HG03280 (cell line): Measurements from ENCODE around the gene ID2.

ENCODE experiments used
- ATAC-seq: cut with Tn5 transposase; IDR thresholded peaks from one replicate; pipeline ENCODE4 v1.9.1; 2021; ENCODE audit warnings: mild to moderate bottlenecking, moderate library complexity; ENCODE audit not compliant: unreplicated experiment

Gene ID2

DNA sequence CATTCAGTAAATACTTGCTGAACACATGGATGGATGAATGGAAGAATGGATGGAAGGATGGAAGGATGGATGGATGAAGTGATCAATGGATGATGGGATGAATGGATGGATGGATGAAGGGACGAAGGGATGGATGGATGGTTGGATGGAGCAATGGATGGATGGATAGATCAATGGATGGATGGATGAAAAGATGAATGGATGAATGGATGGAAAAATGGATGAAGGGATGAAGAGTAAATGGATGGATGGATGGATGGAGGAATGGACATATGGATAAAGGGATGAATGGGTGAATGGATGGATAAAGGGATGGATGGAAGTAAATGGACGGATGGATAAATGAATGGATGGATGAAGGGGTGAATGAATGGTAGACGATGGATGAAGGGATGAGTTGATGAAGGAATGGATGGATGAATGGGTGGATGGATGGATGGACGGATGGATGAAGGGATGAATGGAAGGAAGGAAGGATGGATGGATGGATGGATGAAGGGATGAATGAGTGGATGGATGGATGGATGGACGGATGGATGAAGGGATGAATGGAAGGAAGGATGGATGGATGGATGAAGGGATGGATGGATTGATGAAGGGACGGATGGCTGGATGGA is 13.9 kb upstream of the ID2 start:
- no peak for ATAC-seq

DNA sequence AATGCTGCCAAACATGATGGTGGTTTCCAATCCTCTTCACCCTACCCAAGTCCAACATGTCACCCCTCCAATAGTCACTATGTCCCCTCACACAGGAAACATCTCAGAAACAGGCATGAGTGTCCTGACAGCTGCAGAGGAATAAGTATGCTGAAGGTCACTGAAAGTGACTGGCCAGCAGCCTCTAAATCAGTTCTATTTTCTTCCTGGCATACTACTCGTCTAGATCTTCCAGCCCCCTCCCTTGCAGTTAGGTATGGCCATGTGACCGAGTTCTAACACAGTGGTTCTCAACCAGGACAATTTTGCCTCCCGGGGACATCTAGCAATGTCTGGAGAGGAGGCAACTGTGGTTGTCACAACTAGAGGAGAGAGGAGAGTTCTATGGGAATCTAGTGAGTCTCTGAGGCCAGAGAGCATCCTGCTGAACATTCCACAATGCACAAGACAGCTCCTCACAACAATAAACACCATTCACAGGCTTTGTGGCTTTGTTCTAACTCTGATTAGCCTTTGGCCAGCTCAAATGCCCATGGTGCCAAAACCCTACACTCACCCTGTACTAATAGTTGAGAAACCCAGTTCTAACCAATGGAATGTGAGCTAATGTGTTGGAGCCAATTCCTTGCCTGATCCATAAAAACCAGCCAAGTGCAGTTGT is 12.6 kb upstream of the ID2 start:
- ATAC-seq = no peak

DNA sequence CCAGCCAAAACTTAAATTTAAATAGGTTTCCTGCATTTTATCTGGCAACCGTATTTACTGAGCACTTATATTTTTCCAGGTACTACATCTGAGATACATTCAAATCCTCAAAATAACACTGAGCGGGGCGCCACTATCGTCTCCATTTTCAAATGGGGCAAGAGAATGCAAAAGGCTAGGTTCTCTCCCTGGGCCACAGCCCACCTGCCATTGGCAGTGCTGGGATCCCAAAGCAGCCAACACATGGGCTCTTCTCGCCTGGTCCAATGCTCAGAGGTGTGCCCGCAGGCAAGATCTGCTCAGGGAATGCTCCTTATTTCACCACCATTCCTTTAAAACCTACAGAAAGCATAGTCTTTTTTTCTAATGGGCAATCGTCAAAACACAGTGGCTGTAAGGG is 11.3 kb upstream of the ID2 start:
- ATAC-seq = no peak

DNA sequence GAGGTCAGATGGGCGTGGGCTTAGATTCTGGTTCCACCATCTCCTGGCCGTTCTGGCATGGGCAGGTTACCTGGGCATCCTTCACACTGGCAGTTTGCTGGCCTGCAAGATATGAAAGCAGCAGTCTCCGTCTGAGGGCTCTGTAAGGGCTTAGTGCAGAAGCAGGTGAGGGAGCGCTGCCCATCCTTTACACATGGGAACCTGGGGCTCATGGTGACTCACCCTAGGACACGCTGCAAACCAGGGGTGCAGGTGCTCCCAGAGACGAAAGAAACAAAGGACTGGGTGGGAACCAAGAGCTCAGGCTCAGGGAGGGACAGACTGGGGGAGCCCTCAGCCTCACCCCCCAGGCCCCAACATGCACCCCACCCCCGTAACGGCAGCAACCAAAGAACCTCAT is 10.7 kb upstream of the ID2 start:
- ATAC-seq = no peak

GRCh38 chr2:8671802-8672201 is 10.1 kb upstream of the ID2 start:
- no peak for ATAC-seq

- no peak for ATAC-seq
Measured at GRCh38 chr2:8672940-8673339, 8.9 kb upstream of the ID2 start.

DNA sequence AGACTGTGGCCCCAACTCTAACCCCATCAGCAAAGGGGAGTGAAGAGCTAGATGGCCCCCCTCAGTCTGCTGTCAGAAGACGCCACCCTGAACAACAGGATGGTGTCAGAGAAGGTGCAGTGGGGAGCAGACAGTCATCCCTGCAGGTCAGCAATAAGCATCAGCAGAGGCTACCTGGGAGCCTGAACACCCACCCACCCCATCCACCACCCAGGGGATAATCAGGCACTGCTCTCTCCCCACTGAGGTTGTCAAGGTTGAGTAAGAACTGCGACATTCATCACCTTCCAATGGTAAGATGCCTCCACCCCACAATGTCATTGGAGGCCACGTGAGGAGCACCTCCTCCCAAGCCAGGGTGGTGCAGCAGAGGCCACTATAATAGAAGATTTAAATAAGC is 8.5 kb upstream of the ID2 start:
- ATAC-seq = no peak

DNA sequence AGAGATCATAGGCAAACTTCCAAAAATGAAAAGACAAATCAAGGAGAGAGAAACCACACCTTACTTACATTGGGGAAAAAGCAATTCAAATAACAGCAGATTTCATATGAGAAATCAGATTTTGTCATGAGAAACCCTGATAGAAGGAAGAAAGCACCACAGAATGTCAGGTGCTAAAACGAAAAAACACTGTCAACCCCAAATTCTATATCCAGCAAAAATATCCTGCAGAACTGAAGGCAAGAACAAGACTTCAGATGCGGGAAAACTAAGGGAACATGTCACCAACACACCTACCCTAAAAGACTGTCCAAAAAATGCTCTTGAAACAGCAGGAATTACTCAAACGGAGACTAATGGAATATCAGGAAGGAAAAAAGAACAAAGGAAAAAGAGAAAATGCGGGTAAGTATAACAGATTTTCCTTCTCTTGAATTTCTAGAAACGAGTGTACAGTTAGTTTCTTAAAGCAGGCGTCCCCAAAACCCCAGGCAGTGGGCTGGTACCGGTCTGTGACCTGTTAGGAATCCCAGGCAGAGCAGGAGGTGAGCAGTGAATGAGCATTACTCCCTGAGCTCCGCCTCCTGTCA is 7.3 kb upstream of the ID2 start:
- ATAC-seq = no peak

GRCh38 chr2:8675543-8675942 is 6.3 kb upstream of the ID2 start:
- ATAC-seq = no peak

GRCh38 chr2:8676191-8676920 is 5.5 kb upstream of the ID2 start:
- ATAC-seq = no peak

DNA sequence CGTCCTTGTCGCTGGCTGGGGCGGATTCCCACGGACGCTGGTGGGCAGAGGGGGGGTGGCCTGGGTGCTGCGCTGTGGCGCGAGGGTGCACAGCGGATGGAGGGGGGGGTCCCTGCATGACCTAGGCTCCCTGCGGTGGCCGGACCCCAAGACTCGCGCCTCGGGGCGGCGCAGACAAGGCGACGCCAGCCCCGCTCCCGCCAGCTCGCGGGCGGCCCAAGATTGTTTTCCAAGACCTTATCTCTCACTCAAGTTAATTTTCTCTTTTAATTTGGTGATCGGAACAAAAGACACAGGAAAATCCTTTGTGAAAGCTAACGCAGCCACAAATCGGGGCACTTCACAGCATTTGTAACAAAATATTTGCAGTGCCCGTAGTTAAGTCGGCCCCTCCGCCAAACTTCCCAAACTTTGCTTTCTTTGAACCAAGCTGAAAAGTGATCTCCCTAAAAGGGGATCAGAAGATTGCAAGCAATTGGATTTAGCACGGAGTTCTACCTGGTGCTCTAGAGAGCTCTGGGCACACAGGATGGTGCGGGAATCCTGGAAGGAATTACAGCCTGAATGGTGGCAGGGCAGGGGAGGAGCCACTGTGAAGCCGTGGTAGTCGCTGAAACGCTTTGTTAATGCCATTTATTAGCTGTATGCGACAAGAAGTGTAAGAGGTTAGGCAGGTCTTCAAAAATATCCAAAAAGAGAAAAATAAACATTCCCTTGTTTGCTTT is 4.8 kb upstream of the ID2 start:
- ATAC-seq = no peak

DNA sequence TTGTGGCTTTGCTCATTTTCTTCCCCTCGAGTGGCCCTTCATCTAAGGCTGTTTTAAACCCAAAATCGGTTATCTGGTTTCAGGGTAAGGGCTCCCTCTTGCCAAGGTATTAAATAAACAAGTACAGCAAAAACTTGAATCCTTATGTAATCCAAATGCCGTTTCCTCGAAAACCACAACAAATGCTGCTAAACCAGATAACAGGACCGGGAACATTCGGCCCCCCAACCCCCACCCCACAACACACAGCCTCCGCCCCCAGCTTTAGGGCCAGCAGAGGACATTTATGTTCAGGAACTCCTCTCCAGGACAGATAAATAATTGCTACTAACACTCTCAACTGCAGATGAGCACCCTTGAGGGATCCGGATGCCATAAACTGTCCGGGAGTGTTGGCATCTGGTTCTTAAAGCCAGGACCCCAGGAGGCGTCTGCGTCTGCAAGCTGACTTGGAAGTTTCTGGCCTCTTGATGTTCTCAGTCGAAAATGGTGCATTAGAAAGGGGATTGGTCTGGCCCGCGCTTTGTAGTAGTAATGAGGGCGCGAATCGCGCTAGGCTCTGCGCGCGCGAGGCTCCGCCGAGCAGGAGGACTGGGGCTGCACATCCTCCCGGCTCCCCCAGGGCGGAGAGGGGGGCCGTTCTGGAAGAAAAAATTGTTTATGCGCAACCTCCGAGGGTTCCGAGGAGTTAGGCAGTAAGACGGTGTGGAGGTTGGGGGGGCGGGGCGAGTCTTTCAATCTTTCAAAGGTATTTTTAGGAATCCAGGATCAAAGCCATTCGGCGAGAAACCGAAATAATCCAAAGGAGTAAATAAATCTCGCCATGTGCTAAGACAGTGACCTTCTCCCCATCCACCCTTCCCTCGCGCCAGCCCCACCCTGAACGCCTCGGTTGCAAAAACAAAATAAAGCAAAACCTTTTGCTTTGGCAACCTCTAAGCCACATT is 3.9 kb upstream of the ID2 start:
- ATAC-seq = no peak

- peak; percentile 64 for ATAC-seq
Measured at GRCh38 chr2:8678731-8679566, 2.9 kb upstream of the ID2 start.

- ATAC-seq = no peak
Measured at GRCh38 chr2:8679567-8679826, 2.4 kb upstream of the ID2 start.

GRCh38 chr2:8679827-8680731 is 1.8 kb upstream of the ID2 start:
- no peak for ATAC-seq

DNA sequence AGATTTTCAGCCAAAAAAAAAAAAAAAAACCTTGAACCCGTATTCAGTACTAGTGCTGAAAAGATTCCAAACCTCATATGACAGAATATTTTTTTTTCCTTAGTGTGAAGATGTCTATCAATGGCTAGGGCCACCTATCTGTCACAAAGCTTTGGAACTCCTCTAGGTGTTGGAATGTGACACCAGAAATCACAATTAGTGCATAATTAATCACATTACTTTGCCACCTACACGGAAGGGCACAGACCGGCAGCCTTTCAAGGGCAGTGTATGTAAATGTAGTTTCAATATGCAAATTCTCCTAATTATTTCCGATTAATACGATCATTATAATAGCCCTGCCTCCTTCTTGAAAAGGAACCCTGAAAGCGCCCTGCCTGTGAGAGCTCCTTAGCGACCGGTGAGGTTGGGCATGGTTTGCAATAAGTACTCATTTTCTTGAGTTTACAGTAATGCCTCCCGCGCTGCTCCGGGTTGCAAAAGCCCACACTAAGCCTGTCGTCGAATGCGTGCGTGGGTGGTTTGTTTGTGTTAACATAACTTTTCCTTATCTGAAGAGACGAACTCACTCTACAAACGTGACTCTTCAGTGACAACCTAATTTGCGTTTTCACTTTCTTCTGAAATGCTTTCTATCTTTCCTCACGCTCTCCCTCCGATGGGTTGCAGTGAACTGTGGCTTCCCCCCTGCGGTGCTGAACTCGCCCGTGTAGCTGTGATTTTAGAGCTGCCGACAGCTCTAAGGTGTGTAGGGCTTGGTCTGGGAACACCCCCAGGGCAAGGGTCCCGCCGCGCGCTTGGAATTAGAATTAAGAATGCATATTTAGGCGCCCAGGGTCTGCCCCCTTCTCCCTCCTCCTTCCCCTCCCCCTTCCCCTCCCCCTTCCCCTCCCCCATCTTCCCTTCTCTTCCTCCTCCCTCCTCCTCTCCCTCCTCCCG is 765 bp upstream of the ID2 start:
- no peak for ATAC-seq
